Liver (tissue), 9 donors: Measurements from ENCODE around the gene ATP5MC3. TPM values are rescaled to one million over a fixed set of nuclear protein-coding genes. Genes with fewer than 3 reads are reported as not detected.

Experiments
- DNase-seq: peaks from one replicate; pipeline ENCODE4 v3.0.0-alpha.2; 2017; ENCODE audit warnings: low spot score
- H3K27ac ChIP-seq, 2 donors: one replicate each; pipeline ENCODE4 v1.7.0; 2013; ENCODE audit warnings: inconsistent platforms in 2 of 2, low read length in 2 of 2, control low read depth in 1 of 2, low read depth in 1 of 2, mild to moderate bottlenecking in 1 of 2
- H3K27me3 ChIP-seq, 4 donors: one replicate each; pipeline versions ENCODE4 v1.6.1 to v1.7.0; 2013; ENCODE audit warnings: low read length in 3 of 4, inconsistent platforms in 1 of 4, mild to moderate bottlenecking in 1 of 4, moderate library complexity in 1 of 4; ENCODE audit not compliant: control insufficient read depth in 4 of 4, insufficient read depth in 4 of 4
- H3K36me3 ChIP-seq, 4 donors: one replicate each; pipeline versions ENCODE4 v1.6.1 to v1.7.0; 2013; ENCODE audit warnings: low read length in 3 of 4, mild to moderate bottlenecking in 3 of 4, low read depth in 1 of 4, moderate library complexity in 1 of 4; ENCODE audit not compliant: control insufficient read depth in 4 of 4, insufficient read depth in 3 of 4
- H3K4me1 ChIP-seq, 4 donors: one replicate each; pipeline versions ENCODE4 v1.6.1 to v1.7.0; 2013; ENCODE audit warnings: low read length in 3 of 4, mild to moderate bottlenecking in 3 of 4, moderate library complexity in 1 of 4; ENCODE audit not compliant: control insufficient read depth in 4 of 4, insufficient read depth in 4 of 4
- H3K4me3 ChIP-seq, 3 donors: one replicate each; pipeline versions ENCODE4 v1.6.1 to v1.7.0; 2013; ENCODE audit warnings: low read length in 3 of 3, control low read depth in 1 of 3, low read depth in 1 of 3, mild to moderate bottlenecking in 1 of 3
- H3K9ac ChIP-seq, 2 donors: one replicate each; pipeline ENCODE4 v1.7.0; 2013; ENCODE audit warnings: low read length in 2 of 2, mild to moderate bottlenecking in 2 of 2, moderate library complexity in 2 of 2, control low read depth in 1 of 2, low read depth in 1 of 2
- H3K9me3 ChIP-seq, 4 donors: one replicate each; pipeline versions ENCODE4 v1.6.1 to v1.7.0; 2013; ENCODE audit warnings: low read length in 3 of 4; ENCODE audit not compliant: control insufficient read depth in 4 of 4
- EGR1 ChIP-seq, 2 donors: IDR thresholded peaks; 2 replicates each; pipeline ENCODE4 v1.6.1; 2016 to 2018; ENCODE audit warnings: antibody characterized with exemption in 2 of 2, low read depth in 2 of 2
- FOXA1 ChIP-seq: IDR thresholded peaks from 2 replicates; pipeline ENCODE4 v1.6.1; 2016; ENCODE audit warnings: antibody characterized with exemption
- FOXA2 ChIP-seq: IDR thresholded peaks from 2 replicates; pipeline ENCODE4 v1.6.1; 2016; ENCODE audit warnings: antibody characterized with exemption
- GABPA ChIP-seq, 2 donors: IDR thresholded peaks in 1 of 2; conservative IDR thresholded peaks in 1 of 2; 2 replicates each; pipeline ENCODE4 v1.6.1; 2016; ENCODE audit warnings: antibody characterized with exemption in 2 of 2, mild to moderate bottlenecking in 1 of 2, moderate library complexity in 1 of 2
- HNF4A ChIP-seq, 2 donors: conservative IDR thresholded peaks; 2 replicates each; pipeline ENCODE4 v1.6.1; 2016; ENCODE audit warnings: antibody characterized with exemption in 2 of 2, mild to moderate bottlenecking in 2 of 2
- HNF4G ChIP-seq: IDR thresholded peaks from 2 replicates; pipeline ENCODE4 v1.6.1; 2016; ENCODE audit warnings: antibody characterized with exemption
- NR2F2 ChIP-seq: IDR thresholded peaks from 2 replicates; pipeline ENCODE4 v1.6.1; 2016; ENCODE audit warnings: antibody characterized with exemption
- RAD21 ChIP-seq, 2 donors: IDR thresholded peaks; 2 replicates each; pipeline ENCODE4 v1.6.1; 2016; ENCODE audit warnings: antibody characterized with exemption in 2 of 2, mild to moderate bottlenecking in 2 of 2
- RXRA ChIP-seq, 2 donors: IDR thresholded peaks; 2 replicates each; pipeline ENCODE4 v1.6.1; 2017 to 2018; ENCODE audit warnings: antibody characterized with exemption in 2 of 2, mild to moderate bottlenecking in 1 of 2
- SP1 ChIP-seq: IDR thresholded peaks from 2 replicates; pipeline ENCODE4 v1.6.1; 2018; ENCODE audit warnings: antibody characterized with exemption, mild to moderate bottlenecking
- TAF1 ChIP-seq: conservative IDR thresholded peaks from 2 replicates; pipeline ENCODE4 v1.6.1; 2016; ENCODE audit warnings: antibody characterized with exemption, mild to moderate bottlenecking
- YY1 ChIP-seq: IDR thresholded peaks from 2 replicates; pipeline ENCODE4 v1.6.1; 2016; ENCODE audit warnings: antibody characterized with exemption, mild to moderate bottlenecking
- WGBS: extraction: QIAGEN DNeasy Blood & Tissue Kit; methylation state at CpG from one replicate; pipeline ENCODE4 v1.1.7; 2013; 5-methylcytosine and 5-hydroxymethylcytosine counted together
- polyA plus RNA-seq, 2 donors: library from polyadenylated mRNA; stranded (reverse) in 1 of 2; unstranded in 1 of 2; fragments of 200-250 nt in 1 of 2; fragments of >200 nt in 1 of 2; fragmentation: Nextera tagmentation in 1 of 2; extraction: Ambion mirVana in 1 of 2; gene quantifications; one replicate each; pipeline versions ENCODE4 v1.2.1 to v1.2.3, GENCODE V29; 2013 to 2015
- total RNA-seq, 2 donors: library from RNA; depleted of rRNA; stranded (reverse); fragments of >200 nt; gene quantifications; one replicate each; pipeline ENCODE4 v1.2.3, GENCODE V29; 2014
- TF ChIP-seq, protein P1 (sequence below): fragments of 150-350 bp; IDR thresholded peaks from 2 replicates; pipeline ENCODE4 v1.5.1; 2017; ENCODE audit warnings: improper control_type of control experiment, low read depth, low read length; ENCODE audit not compliant: missing input control
- TF ChIP-seq, protein P2 (sequence below): IDR thresholded peaks from 2 replicates; pipeline ENCODE4 v1.6.1; 2016; ENCODE audit warnings: antibody characterized with exemption
- TF ChIP-seq, protein P3 (sequence below): IDR thresholded peaks from 2 replicates; pipeline ENCODE4 v1.6.1; 2016; ENCODE audit warnings: antibody characterized with exemption
- TF ChIP-seq, protein P4 (sequence below): IDR thresholded peaks from 2 replicates; pipeline ENCODE4 v1.6.1; 2016; ENCODE audit warnings: antibody characterized with exemption
- donor health status: healthy.
- donor health status: healthy.
- donor health status: healthy.
- donor health status: healthy.
- donor health status: healthy.

Gene ATP5MC3
- total and polyA plus RNA-seq, 4 donors, result 95.2 to 403 (median 227) TPM

DNA sequence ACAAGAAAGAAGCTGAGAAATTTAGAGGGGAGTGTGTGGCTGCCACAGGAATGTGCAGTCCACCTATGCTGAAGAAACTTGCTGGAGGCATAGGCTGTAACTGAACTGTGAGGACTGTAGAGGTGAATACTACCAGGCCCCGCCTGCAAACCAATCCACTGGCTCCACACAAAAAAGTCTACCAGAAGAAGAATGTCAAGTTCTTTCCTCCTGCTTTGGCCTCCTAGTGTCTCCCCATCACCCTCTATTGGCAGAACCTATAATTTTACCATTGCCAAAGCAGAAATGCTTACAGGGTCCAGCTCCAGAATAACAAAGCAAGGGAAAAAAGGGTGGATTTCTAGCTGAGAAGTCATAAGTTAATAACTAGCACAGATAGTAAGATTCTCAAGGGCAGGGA, 5.9 kb upstream of the ATP5MC3 start:
- peaks cover 0 to 2% (median 0%) of the 10 kb centered on the region in 4 donors for H3K9me3 ChIP-seq
- no peaks in the 10 kb centered on the region for H3K36me3 ChIP-seq
- 94% methylated on average over 1 of the region's 1 CpG for WGBS
- H3K27me3 ChIP-seq, result no peaks in the 10 kb centered on the region
- no peak overlapping the region for H3K9ac ChIP-seq
- no peaks in the 10 kb centered on the region for H3K4me1 ChIP-seq
- TF ChIP-seq, protein P1, sequence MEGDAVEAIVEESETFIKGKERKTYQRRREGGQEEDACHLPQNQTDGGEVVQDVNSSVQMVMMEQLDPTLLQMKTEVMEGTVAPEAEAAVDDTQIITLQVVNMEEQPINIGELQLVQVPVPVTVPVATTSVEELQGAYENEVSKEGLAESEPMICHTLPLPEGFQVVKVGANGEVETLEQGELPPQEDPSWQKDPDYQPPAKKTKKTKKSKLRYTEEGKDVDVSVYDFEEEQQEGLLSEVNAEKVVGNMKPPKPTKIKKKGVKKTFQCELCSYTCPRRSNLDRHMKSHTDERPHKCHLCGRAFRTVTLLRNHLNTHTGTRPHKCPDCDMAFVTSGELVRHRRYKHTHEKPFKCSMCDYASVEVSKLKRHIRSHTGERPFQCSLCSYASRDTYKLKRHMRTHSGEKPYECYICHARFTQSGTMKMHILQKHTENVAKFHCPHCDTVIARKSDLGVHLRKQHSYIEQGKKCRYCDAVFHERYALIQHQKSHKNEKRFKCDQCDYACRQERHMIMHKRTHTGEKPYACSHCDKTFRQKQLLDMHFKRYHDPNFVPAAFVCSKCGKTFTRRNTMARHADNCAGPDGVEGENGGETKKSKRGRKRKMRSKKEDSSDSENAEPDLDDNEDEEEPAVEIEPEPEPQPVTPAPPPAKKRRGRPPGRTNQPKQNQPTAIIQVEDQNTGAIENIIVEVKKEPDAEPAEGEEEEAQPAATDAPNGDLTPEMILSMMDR, result peak; percentile 9
- TF ChIP-seq RAD21 (IDR thresholded peaks at IDR 0.05) (peak; percentile 37 to 62), EGR1 (IDR thresholded peaks at IDR 0.05; ENCODE audit: low read depth in 2 of 2) (no peak), RXRA (IDR thresholded peaks at IDR 0.05) (no peak), HNF4G (no peak)
- H3K4me3 ChIP-seq, result no peak overlapping the region
- H3K27ac ChIP-seq, result no peak overlapping the region
- no peak for DNase-seq

DNA sequence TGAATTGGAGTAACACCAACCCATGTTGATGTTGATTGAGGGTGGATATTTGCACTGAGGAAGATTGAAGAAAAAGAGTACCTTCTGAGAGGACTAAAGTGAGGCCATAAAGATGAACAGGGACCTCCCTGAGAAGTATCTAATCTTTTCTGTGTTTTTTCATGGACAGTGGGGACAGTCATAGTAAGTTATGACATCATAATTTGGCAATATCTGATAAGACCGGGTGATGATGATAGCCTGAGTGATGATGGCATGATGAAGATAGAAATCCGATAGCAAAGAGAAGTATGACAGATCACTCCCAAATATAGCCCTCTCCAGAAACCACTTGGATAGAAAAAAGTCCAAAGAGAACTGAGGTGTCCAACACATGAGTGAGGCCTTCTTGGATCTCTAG, 2.2 kb upstream of the ATP5MC3 start:
- H3K4me3 ChIP-seq, result no peak overlapping the region
- no peaks in the 10 kb centered on the region for H3K27me3 ChIP-seq
- H3K36me3 ChIP-seq, result peaks cover 2 to 10% (median 5%) of the 10 kb centered on the region in 4 donors
- no peak overlapping the region for H3K9ac ChIP-seq
- DNase-seq, result no peak
- peaks cover 0 to 9% (median 0%) of the 10 kb centered on the region in 4 donors for H3K4me1 ChIP-seq
- H3K9me3 ChIP-seq, result no peaks in the 10 kb centered on the region
- H3K27ac ChIP-seq, result no peak overlapping the region
- TF ChIP-seq, protein P2, sequence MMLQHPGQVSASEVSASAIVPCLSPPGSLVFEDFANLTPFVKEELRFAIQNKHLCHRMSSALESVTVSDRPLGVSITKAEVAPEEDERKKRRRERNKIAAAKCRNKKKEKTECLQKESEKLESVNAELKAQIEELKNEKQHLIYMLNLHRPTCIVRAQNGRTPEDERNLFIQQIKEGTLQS, result no peak
- TF ChIP-seq YY1, result no peak
- TF ChIP-seq SP1, result no peak
- no peak for TF ChIP-seq HNF4G
- TF ChIP-seq HNF4A (conservative IDR thresholded peaks at IDR 0.05), result no peak
- TF ChIP-seq EGR1 (IDR thresholded peaks at IDR 0.05; ENCODE audit: low read depth in 2 of 2), result no peak
- no peak for TF ChIP-seq GABPA (IDR thresholded peaks at IDR 0.05 in 1 of 2, conservative IDR thresholded peaks at IDR 0.05 in 1 of 2)
- TF ChIP-seq, protein P3, sequence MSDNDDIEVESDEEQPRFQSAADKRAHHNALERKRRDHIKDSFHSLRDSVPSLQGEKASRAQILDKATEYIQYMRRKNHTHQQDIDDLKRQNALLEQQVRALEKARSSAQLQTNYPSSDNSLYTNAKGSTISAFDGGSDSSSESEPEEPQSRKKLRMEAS, result no peak
- TF ChIP-seq, protein P1, result no peak
- TF ChIP-seq, protein P4, sequence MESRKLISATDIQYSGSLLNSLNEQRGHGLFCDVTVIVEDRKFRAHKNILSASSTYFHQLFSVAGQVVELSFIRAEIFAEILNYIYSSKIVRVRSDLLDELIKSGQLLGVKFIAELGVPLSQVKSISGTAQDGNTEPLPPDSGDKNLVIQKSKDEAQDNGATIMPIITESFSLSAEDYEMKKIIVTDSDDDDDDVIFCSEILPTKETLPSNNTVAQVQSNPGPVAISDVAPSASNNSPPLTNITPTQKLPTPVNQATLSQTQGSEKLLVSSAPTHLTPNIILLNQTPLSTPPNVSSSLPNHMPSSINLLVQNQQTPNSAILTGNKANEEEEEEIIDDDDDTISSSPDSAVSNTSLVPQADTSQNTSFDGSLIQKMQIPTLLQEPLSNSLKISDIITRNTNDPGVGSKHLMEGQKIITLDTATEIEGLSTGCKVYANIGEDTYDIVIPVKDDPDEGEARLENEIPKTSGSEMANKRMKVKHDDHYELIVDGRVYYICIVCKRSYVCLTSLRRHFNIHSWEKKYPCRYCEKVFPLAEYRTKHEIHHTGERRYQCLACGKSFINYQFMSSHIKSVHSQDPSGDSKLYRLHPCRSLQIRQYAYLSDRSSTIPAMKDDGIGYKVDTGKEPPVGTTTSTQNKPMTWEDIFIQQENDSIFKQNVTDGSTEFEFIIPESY, result no peak
- TF ChIP-seq FOXA1, result no peak
- TF ChIP-seq FOXA2, result no peak
- TF ChIP-seq NR2F2, result no peak
- TF ChIP-seq TAF1, result no peak
- TF ChIP-seq RXRA (IDR thresholded peaks at IDR 0.05), result no peak
- TF ChIP-seq RAD21 (IDR thresholded peaks at IDR 0.05), result no peak
- WGBS, result 90% methylated on average over 2 of the region's 2 CpGs
